ENCODE data around the gene UROC1.

Gene UROC1

DNA sequence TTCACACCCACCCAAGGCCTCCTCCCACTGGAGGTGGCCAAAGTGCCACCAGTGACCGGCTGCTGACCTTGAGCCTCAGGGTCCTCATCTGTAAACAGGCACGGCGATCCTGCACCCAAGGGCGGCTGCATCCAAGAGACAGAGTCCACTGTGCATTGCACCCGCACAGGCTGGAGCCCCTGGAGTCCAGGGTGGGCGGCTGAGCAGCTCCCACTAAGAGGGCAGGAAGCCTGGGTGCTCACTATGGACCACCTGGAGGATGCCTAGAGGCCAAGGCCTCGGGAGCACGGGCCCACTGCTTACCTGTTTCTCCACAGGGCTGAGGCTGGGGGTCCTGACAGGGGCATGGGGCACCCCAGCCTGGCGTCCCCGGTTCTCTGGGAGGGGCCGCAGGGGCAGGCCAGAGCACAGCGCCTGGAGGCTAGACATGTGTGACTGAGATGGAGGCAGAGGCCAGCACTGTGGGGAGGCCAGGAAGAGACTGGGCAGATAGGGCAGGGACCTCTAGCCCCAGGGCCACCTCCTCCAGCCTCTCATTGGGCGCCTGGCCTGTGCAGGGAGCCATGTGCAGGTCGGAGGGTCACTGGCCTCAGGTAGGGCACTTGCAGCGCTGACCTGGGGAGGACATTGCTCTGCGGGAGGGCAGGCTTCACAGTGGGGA is at the start of gene UROC1:
UROC1 (minus strand) TSS at position 483 of the 661 bp plus-strand sequence; CDS start at position 429, 54 bp downstream.
- no peak for DNase-seq (ENCODE audit: low spot score)

DNA sequence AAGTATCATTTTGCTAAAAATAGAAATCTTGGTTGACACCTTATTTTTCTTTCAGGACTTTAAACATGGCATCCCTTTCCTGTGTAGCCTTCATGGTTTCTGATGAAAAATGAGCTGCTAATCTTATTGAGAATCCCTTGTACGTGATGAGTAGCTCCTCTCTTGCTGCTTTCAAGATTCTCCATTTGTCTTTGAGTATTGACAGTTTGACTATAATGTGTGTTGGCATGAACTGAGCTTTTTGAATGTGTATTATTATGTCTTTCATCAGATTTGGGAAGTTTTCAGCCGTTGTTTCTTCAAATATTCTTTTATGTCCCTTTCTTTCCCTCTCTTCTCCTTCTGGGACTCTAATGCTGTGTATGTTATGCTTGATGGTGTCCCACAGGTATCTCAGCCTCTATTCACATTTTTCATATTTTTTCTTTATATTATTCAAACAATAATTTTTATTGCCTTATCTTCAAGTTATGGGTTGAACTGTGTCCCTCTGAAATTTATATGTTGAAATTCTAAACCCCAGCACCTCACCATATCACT is 45.2 kb upstream of the UROC1 start:
- no peak for DNase-seq (ENCODE audit: low spot score)

DNA sequence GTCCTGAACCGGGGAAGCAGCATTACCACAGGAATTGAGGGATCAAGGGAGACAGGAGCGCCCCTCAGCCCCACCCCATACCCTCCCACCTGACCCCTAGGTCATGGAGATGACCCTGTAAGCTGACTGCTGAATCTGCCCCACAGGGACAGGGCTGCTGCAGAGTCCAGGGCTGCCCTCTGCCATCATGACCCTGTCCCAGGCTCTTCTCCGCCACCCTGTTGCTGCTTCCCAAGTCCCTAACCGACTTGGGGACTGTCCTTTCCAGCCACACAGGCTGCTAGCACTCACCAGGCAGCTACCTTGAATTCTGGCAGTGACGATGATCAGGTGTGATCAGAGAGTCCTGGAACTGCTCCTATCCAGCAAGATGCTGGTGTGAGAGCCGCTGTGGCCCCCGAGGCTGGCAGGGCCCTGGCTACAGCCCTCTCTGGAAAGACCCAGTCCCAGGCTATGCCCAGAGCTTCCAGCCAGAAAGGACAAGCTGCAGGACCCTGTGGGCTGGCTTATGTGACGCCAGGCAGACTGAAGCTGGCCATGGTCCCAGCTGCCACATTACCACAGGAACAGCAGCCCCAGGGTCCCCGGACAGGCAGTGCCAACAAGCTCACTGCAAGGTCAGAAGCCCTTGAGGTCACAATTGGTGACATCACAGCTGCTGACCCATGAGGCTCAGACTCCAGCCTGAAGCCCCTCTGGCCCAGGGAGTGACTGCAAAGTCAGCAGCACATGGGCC is 40.9 kb upstream of the UROC1 start, which contains the start of gene C3orf22:
C3orf22 (minus strand) TSS at position 597 of the 736 bp plus-strand sequence. CDS start 5,542 bp downstream, outside the sequence.
- DNase-seq (ENCODE audit: low spot score) = no peak

DNA sequence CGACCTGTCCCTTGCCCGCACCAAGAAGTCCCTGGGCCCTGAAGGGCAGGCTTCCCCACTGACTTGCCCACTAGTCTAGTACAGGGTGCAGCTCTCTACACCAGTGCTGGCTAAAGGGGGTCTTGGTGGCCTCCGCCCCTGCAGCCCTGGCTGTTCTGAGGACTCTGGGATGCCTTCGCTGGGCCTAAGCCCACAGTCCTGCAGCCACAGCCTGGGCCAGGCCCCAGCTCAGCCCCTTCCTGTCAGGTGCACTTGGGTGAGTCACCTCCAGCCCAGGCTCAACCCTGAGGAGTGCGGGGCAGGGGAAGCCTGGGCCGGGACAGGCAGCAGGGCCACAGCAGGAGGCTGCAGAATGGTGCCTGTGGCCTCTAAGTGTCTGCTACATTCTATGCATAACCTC is 40.2 kb upstream of the UROC1 start:
- DNase-seq (ENCODE audit: low spot score) = no peak

DNA sequence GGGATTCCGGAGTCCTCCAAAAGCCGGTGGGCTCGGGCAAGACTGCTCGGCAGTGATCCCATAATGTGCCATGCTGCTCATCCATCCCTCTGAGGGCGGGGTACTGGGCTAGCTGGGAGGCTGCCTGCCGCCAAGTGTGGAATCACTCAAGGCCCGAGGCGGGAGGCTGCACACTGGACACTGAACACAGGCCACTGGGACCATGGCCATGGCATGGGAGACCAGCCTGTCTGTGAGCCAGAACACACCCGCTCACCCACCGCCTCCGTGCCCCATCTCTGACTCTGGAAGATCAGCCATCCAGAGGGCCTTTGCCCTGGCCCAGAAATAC is 39.8 kb upstream of the UROC1 start:
- no peak for DNase-seq (ENCODE audit: low spot score)

DNA sequence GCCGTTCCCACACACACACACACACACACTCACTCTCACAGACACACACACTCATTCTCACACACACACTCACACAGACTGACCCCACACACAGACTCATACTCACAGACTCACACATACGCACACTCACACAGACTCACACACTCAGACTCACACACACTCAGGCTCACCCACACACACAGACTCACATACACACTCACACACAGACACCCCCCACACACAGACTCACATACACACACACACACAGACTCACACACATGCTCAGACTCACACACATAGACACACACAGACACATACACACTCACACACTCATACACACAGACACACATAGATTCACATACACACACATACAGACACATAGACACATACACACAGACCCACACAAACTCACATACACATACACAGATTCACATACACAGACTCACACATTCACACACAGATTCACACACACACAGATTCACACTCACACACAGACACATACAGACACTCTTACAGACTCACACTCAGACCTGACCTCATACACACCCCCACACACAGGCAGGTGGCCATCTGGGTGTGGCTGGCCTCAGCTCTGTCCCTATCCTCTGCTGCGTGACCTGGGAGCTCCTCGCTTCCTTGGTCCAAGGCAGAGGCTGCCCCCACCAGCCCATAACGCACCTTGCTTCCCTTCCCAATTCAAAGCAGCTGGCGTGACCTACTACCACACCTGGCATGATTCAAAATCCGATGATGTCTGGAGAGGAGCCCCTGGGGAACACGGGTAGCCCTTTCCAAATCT is 39.3 kb upstream of the UROC1 start:
- no peak for DNase-seq (ENCODE audit: low spot score)

DNA sequence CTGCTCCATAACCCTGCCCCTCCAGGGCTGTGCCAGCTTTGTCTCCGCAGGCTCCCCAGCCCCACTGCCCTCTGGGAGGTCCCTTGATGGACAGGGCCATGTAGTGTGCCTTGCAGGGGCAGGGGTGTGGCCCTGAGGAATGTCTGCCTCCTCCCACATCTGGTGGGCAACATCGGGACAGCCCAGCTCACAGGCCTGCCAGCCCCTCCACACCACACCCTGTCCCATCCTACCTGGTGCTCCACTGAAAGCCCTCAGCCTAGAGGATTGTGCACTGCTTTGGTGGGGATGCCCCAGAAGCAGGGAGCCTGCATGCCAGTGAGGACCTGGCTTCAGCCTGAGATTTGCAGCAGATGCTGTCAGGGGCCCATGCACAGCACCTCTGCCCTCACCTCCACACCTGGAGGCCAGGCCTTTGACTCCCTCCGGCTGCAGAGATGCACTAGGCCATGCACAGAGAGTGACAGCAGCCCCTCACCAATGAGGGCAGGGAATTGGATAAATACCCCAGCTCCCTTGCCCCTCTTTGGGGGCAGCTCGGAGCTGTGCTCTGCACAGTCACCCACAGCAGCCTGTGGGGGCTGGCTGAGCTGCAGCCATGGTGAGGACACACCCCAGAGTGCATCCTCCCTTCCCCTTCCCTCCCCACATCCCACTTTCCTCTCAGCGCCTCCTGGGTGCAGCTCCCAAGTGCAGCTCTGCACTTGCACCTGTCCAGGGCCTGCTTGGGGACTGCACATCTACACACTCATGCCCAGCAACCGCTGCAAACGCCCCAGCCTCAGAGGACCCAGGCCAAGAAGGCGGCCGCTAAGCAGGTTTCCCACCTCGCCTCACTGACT is 38.4 kb upstream of the UROC1 start:
- no peak for DNase-seq (ENCODE audit: low spot score)

DNA sequence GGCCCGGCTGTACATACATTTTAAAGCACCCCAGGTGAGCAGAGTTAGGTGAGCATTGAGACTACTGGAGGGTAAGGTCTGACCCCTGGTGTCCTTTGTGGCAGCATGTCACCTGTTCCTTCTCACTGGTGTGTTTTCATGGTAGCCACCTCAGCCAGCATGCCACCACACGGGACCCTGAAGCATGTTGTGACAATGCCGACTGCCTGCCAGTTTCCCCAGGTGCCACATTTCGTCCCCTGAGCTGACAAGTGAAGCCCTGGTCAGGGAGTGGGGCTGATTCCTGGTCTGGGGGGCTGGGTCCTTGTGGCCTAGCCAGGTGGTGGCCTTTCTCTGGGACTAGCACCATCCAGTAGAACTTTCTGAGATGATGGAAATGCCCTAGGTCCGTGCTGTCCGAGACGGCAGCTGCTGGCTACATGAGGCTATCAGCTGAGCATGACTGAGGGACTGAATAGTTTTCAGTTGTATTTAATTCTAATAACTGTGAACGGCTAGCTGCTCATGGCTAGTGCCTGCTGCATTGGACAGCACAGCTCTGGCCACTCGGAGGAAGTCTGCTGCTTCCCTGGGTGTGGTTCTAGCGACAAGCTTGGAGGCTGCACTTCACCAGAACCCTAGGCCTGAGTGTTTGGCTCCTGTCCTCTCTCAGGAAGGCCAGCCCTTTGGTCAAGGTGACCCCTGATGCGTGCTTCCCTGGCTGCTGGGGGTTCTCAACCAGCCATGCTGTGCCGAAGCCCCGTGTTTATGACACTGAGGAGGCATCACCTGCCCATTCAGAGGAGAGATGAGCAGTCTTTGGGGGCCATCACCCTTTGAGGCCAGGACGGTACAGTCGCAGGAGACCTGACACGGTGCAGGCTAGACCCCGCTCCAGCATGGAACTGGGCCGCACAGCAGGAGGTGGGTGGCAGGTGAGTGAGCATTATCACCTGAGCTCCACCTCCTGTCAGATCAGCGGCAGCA is 37.3 kb upstream of the UROC1 start:
- DNase-seq (ENCODE audit: low spot score) = no peak

DNA sequence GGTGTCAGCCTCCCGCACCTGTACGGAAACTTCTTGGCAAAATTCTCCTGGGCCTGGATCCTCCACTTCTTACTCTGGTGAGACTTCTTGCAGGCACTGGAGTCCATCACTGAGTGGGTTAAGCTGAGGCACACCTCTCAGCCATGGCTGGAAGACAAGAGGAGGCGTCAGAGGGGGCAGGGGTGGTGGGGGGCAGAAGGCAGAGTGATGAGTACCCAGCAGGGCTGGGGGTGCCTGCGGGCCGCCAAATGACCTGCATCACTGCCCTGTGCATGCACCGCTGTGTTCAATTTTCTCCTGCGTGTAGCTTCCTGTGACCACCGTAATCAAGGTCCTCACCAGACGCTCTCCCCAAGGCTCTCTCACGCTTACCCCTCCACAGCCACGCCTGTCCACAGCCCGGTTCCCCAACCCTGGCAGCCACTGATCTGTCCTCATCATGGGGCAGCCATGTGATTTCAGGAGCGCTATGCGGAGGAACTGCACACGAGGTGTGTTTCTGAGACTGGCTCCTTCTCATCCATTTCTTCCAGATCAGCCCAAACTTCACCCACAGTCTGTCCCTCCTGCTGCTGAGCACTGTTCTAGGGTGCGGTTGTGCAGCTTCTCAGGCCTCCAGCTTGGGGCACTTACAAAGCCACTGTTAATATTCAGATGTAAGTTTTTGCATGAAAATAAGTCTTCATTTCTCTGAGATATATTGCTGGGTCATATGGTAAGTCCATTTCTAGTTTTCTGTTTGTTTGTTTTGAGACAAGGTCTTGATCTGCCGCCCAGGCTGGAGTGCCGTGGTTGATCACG is 35.9 kb upstream of the UROC1 start:
- no peak for DNase-seq (ENCODE audit: low spot score)

DNA sequence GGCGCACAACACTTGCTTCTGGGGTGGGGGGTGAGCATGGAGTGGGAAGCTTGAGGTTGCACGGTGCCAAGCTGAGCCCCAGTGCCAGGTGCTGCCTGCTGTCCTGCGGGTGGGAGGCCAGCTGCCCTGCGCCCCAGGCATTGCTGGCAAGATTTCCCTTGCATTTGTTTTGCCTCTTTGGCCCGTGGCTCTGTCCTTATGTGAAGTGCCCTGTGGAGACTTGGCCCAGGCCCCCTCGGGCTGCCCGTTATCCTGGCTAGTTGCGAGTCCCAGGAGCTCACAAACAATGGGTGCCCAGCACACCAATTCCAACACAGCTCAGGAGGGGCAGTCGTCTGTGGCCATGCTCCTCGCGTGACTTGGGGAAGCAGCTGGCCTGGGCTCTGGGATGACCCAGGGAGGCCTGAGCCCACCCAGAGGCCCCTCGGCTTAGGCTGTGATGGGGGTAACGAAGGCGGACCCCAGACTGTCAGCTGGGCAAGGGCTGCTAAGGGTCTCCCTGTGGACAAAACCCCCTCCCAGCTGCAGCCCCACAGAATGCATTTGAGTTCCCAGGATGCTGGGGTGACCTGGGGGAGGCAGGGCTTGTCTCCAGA is 35.2 kb upstream of the UROC1 start:
- DNase-seq (ENCODE audit: low spot score) = no peak

DNA sequence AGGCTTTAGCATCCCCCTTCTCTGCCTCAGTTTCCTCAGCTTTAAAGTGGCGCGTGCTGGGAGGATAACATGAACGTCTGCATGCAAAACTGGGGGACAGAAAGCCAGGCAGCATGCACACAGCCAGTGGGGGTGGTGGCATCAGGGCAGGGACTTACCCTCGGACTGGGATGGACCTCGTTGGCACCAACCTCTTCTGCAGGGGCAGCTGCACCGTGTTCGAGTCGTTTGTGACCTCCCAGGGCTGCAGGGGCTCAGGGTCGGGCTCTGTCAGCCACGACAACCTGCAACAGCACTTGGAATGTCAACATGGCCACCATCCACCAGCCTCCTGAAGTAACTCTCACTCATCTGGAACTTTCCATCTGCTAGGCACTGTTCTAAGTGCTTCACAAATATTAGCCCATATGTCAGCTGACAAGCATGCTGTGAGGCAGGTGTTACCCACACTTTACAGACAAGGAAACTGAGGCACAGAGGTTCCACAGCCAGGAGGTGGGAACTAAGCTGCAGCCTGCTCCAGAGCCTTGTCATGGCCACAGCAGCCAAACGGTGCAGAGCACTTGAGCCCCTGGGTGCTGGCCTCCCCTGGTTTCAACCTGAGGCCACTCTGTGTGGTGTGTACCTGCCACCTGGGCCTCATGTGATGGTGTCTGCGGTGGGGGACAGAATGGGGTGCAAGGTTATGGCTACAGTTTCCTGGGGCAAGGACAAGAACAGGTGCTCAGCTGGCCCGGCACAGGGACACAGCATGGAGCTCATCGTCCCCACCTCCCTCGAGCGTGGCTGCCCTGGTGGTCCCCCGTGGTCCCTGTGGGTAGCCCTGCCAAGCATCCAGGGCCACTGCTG is 34.5 kb upstream of the UROC1 start:
- no peak for DNase-seq (ENCODE audit: low spot score)

DNA sequence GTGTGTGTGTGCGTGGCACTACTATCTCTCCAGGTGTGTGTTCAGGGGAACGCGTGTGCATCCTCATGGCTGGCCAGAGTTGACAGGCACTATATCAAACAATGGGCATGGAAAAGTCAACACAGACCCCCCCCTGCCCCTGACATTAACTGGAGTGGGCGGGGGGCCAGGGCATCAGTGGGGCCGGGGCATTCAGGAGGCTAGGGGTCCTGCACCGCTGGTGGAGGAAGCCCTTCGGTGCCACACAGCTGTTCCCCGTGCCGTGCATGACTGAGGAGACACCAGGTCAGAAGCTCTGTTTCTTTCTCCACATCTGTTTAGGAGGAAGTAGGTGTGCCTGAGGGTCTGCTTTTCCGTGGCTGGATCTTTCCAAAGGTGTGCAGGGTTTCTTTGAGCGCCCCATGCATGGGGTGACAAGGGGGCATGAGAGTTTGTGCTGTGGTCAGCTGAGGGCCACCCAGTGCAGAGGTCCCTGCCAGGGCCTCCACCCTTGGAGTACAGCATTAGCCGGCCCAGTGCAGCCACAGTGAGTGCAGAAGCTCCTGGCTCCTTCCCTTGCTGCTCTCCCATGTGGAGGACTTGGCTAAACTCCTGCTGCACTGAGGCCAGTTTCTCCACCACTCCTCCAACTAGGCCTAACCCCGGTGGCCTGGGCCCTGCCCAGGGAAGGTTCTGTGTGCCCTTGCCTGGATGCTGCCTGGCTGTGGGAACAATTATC is 33.7 kb upstream of the UROC1 start:
- DNase-seq (ENCODE audit: low spot score) = no peak

DNA sequence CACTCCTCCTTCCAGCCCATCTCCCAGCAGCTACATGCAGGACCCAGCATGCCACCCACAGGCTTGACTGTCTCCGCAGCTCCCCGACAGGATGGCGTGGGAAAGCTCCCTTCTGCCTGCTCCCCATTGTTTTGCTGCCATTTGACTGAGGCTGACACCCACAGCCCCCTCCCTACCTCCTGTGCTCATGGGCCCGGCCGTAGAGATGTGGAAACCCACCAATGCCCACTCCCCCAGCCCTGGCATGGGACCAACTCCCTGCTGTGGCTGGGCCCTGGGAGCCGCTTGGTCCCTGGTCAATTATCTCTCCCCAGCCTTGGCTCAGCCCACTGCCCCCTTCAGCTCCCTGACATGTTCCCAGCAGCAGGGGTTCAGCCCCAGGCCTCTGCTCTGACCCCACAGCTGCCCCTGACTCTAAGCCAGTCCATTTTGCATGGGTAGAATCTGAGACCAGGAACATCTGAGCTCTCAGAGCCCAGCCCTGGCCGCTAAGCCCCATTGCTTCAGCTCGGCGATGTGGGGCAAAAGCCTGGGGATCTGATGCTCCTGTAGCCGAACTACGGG is 33.0 kb upstream of the UROC1 start:
- no peak for DNase-seq (ENCODE audit: low spot score)

DNA sequence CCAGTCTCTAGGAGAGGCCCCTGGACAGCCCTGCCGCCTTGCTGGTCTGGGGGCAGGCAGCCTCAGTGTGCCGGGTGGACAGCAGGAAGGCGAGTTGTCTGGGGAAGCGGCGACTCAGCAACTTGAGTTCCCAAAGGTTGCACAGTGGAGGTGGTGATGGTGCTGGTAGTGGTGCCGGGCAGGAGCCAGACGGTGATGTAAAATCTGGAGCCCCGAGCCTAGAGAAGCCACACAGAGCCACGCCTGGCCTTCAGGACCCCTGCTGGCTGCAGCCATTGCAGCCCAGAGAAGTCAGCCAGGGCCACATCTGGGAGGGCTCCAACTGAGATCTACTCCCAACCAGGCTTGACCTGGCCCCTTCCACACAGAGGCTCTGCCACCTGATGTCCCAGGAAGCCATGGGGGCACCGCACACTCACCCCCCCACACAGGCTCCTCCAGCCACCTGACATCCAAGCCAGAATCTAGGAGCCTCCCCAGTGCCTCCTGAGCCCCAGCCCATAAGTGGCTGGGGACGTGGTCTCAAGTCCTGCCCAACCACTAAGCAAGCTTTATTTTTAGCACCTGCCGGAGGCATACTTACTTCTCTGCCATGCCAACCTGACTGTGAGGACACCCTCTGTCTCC is 32.4 kb upstream of the UROC1 start:
- no peak for DNase-seq (ENCODE audit: low spot score)

DNA sequence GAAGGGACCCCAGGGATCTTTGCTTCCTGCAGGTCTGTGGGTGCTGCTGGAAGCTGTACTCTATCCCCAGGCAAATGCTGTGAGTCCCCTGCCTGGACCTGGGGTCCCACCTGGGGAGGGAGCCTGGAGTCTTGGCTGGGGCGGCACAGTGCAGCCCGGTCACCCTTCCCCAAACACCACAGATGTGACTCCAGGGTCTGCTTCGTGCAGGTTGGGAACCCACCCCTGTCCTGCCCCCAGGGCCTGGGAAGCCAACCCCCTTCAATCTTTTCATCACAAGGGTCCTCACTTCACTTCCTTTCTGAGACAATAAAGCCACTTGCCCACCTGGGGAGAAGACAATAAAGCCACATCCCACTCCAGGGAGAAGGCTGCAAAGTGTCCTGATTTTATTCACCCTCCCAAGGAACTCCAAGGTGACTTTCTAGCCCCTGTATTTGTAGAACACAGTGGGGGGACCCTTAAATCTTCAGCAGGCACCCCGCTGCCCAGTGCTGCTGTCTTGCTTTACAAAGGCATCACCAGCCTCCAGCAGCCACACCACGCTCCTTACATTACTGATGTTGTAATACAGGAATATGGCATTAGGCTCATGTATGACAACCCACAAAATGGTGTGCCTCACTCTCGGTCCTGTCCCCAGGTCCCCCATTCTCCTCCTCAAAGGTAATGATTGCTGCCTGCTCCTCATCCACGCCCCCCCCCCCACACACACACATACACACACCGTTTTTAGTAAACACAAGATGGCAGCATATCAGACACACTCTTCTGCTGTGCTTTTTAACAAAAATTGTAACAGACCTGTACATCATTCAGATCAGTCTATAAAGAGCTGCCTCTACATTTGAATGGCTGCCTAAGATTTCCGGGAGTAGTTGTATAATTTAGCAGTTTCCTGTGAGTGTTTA is 31.2 kb upstream of the UROC1 start:
- DNase-seq (ENCODE audit: low spot score) = no peak

DNA sequence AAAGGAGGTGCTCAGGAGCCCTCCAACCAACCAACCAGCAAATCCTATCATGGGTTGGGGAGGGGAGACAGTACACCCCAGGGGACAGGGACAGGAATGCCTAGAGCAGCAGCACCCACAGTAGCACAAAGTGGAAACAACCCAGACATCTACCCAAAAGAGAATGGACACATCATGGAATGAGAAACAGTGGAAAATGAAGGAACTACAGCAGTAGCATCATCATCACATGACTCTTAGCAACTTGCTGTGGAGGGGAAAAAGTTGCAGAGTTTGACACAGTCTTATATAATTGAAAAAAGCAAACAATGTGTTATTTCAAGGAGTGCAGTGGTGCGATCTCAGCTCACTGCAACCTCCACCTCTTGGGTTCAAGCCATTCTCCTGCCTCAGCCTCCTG is 30.1 kb upstream of the UROC1 start:
- no peak for DNase-seq (ENCODE audit: low spot score)
